ENCODE results near the gene ACOT13.
"Not testable (repeated sequence)": the region's sequence is repeated elsewhere in the genome, so short reads cannot be mapped to it uniquely, and the experiment has no call there.

Gene ACOT13

GRCh38 chr6:24640166-24640565, 26.7 kb upstream of the ACOT13 start:
- Histone ChIP-seq H3K9me3 (ENCODE audit: control insufficient read depth, insufficient read depth, low read depth, low read length) (no peaks in the 10 kb centered on the region), H3K36me3 (ENCODE audit: control insufficient read depth in 2 of 2, insufficient read depth in 1 of 2, low read length in 2 of 2) (no peaks in the 10 kb centered on the region), H3K4me3 (ENCODE audit: low read depth, low read length) (no peak overlapping the region), H3K27ac (ENCODE audit: extremely low read depth, low read depth, low read length) (no peak overlapping the region), H3K4me1 (ENCODE audit: control insufficient read depth, insufficient read depth, low read length) (no peaks in the 10 kb centered on the region)
- no peak for TF ChIP-seq ZNF660 (tag by site-specific recombination; IDR thresholded peaks at IDR 0.05)
- no peak for TF ChIP-seq RBAK (tag by site-specific recombination; IDR thresholded peaks at IDR 0.05)
- no peak for TF ChIP-seq ZBTB8A (tag by site-specific recombination; IDR thresholded peaks at IDR 0.05)
- ChIA-PET CTCF (no interaction called here), POLR2A (no interaction called here)

- H3K4me1 ChIP-seq (ENCODE audit: control insufficient read depth, insufficient read depth, low read length); POLR2A ChIA-PET; H3K36me3 ChIP-seq (ENCODE audit: control insufficient read depth in 2 of 2, insufficient read depth in 1 of 2, low read length in 2 of 2); H3K4me3 ChIP-seq (ENCODE audit: low read depth, low read length); H3K9me3 ChIP-seq (ENCODE audit: control insufficient read depth, insufficient read depth, low read depth, low read length); H3K27ac ChIP-seq (ENCODE audit: extremely low read depth, low read depth, low read length): not testable (repeated sequence)
- CTCF ChIA-PET = interaction anchor here (0.8 kb wide), 1 partner anchor 60 kb away, joined by 3 read pairs; no protein-coding TSS in a partner anchor
Observed at GRCh38 chr6:24640631-24641030, 26.2 kb upstream of the ACOT13 start.

DNA sequence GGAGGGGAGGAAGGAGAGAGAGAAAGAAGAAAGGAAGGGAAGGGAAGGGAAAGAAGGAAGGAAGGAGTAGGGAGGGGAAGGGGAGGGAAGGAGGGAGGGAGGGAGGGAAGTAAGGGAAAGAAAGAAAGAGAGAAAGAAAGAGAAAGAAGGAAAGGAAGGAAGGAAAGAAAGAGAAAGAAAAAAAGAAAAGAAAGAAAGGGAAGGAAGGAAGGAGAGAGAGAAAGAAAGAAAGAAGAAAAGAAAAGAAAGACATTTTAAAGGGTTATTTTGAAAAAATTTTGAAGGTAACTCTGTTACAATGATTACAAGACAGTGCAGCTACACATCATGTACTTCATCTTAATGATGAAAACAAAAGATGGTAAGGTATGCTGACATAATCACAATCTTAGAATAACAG, 24.8 kb upstream of the ACOT13 start:
- H3K4me1 ChIP-seq (ENCODE audit: control insufficient read depth, insufficient read depth, low read length) = no peaks in the 10 kb centered on the region
- ChIA-PET POLR2A (no interaction called here), CTCF (no interaction called here)

DNA sequence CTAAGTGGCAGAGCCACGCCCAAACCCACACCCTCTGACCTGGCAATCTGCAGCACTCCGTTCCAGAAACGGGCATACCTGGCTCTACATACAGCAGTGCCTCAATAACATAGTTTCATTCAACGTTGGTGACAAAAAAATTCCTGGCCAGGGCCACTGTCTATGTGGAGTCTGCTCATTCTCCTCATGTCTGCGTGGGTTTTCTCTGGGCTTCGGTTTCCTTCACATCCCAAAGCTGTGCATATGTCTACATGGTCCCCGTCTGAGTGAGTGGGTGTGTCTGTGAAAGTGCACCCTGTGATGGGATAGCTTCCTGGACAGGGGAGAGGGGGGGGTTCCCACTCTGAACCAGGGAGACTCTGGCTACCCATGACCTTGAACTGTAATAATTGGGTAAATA, 23.0 kb upstream of the ACOT13 start:
- TF ChIP-seq ZNF174 (tag by site-specific recombination; IDR thresholded peaks at IDR 0.05) (no peak), KLF1 (tag by site-specific recombination; IDR thresholded peaks at IDR 0.05) (peak; percentile 50), KLF9 (tag by site-specific recombination; IDR thresholded peaks at IDR 0.05; ENCODE audit: low read depth) (0 out of 2 replicates have a peak, but pooled peaks have one; percentile 29), ZFHX2 (tag by site-specific recombination; conservative IDR thresholded peaks at IDR 0.05) (peak; percentile 50), ZNF561 (tag by site-specific recombination; IDR thresholded peaks at IDR 0.05; ENCODE audit: borderline replicate concordance) (no peak)
- no peaks in the 10 kb centered on the region for H3K4me1 ChIP-seq (ENCODE audit: control insufficient read depth, insufficient read depth, low read length)
- POLR2A ChIA-PET = interaction anchor here (1.3 kb wide), 1 partner anchor 22 kb away, joined by 3 read pairs; no protein-coding TSS in a partner anchor
- no peak overlapping the region for H3K27ac ChIP-seq (ENCODE audit: extremely low read depth, low read depth, low read length)
- CTCF ChIA-PET = interaction anchor here (0.6 to 1.5 kb wide), 3 partner anchors 25 to 63 kb away, joined by 3 to 9 read pairs (median 3); no protein-coding TSS in a partner anchor
- H3K4me3 ChIP-seq (ENCODE audit: low read depth, low read length) = no peak overlapping the region
- no peaks in the 10 kb centered on the region; a peak in 1 of 3 replicates for H3K36me3 ChIP-seq (ENCODE audit: control insufficient read depth in 2 of 2, insufficient read depth in 1 of 2, low read length in 2 of 2)
- H3K9me3 ChIP-seq (ENCODE audit: control insufficient read depth, insufficient read depth, low read depth, low read length) = no peaks in the 10 kb centered on the region

More for the DNA sequence above, 24.8 kb upstream of the ACOT13 start:
- no peak overlapping the region for H3K27ac ChIP-seq (ENCODE audit: extremely low read depth, low read depth, low read length)
- no peak for TF ChIP-seq ZNF776 (tag by site-specific recombination; IDR thresholded peaks at IDR 0.05; ENCODE audit: borderline replicate concordance)
- TF ChIP-seq ZNF366 (tag by site-specific recombination; conservative IDR thresholded peaks at IDR 0.05) = peak; percentile 73
- TF ChIP-seq PRDM1 (tag by site-specific recombination; IDR thresholded peaks at IDR 0.05) = peak; percentile 73
- no peak for TF ChIP-seq ZNF48 (tag by site-specific recombination; IDR thresholded peaks at IDR 0.05)
- no peaks in the 10 kb centered on the region for H3K9me3 ChIP-seq (ENCODE audit: control insufficient read depth, insufficient read depth, low read depth, low read length)
- H3K4me3 ChIP-seq (ENCODE audit: low read depth, low read length) = no peak overlapping the region
- no peaks in the 10 kb centered on the region for H3K36me3 ChIP-seq (ENCODE audit: control insufficient read depth in 2 of 2, insufficient read depth in 1 of 2, low read length in 2 of 2)

- Histone ChIP-seq H3K4me1 (ENCODE audit: control insufficient read depth, insufficient read depth, low read length) (no peaks in the 10 kb centered on the region), H3K36me3 (ENCODE audit: control insufficient read depth in 2 of 2, insufficient read depth in 1 of 2, low read length in 2 of 2) (peaks cover 0 to 4% of the 10 kb centered on the region in 2 experiments; a peak in 1 of 3 replicates), H3K9me3 (ENCODE audit: control insufficient read depth, insufficient read depth, low read depth, low read length) (no peaks in the 10 kb centered on the region), H3K4me3 (ENCODE audit: low read depth, low read length) (no peak overlapping the region), H3K27ac (ENCODE audit: extremely low read depth, low read depth, low read length) (no peak overlapping the region)
- CTCF ChIA-PET = interaction anchor here (0.6 to 1.1 kb wide), 2 partner anchors 43 to 106 kb away, joined by 3 to 5 read pairs; no protein-coding TSS in a partner anchor
- TF ChIP-seq ZNF664 (tag by site-specific recombination; IDR thresholded peaks at IDR 0.05) (peak; percentile 93), ZNF138 (tag by site-specific recombination; IDR thresholded peaks at IDR 0.05; ENCODE audit: borderline replicate concordance) (no peak), MEIS1 (CRISPR knock-in tag; IDR thresholded peaks at IDR 0.05; ENCODE audit: borderline replicate concordance) (no peak), MYNN (tag by site-specific recombination; IDR thresholded peaks at IDR 0.05; ENCODE audit: borderline replicate concordance) (no peak), ZNF658 (tag by site-specific recombination; IDR thresholded peaks at IDR 0.05) (no peak), ZNF221 (tag by site-specific recombination; IDR thresholded peaks at IDR 0.05; ENCODE audit: borderline replicate concordance) (no peak), ZNF791 (tag by site-specific recombination; IDR thresholded peaks at IDR 0.05) (no peak)
- TF ChIP-seq, protein P1, sequence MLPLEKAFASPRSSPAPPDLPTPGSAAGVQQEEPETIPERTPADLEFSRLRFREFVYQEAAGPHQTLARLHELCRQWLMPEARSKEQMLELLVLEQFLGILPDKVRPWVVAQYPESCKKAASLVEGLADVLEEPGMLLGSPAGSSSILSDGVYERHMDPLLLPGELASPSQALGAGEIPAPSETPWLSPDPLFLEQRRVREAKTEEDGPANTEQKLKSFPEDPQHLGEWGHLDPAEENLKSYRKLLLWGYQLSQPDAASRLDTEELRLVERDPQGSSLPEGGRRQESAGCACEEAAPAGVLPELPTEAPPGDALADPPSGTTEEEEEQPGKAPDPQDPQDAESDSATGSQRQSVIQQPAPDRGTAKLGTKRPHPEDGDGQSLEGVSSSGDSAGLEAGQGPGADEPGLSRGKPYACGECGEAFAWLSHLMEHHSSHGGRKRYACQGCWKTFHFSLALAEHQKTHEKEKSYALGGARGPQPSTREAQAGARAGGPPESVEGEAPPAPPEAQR (tag by site-specific recombination; IDR thresholded peaks at IDR 0.05) = no peak
- POLR2A ChIA-PET = interaction anchor here (1.3 kb wide), 1 partner anchor 22 kb away, joined by 3 read pairs; no protein-coding TSS in a partner anchor
Observed at GRCh38 chr6:24644377-24644776, 22.5 kb upstream of the ACOT13 start.

Data from HEK293 (cell line).